LoVo (cell line): ENCODE results near the gene PPM1D.
"Not testable (repeated sequence)": the region's sequence is repeated elsewhere in the genome, so short reads cannot be mapped to it uniquely, and the experiment has no call there.

Experiments
- DNase-seq: peaks from one replicate; pipeline ENCODE4 v3.0.0-alpha.2; 2016; ENCODE audit warnings: low spot score

PPM1D gene

GRCh38 chr17:60674637-60675036, 74.6 kb downstream of the PPM1D start:
- not testable (repeated sequence) for DNase-seq

GRCh38 chr17:60675997-60676396, 76.0 kb downstream of the PPM1D start:
- no peak for DNase-seq

GRCh38 chr17:60676758-60677307, 76.8 kb downstream of the PPM1D start:
- no peak for DNase-seq

GRCh38 chr17:60677308-60678117, 77.5 kb downstream of the PPM1D start, which contains the start of gene BCAS3:
Gene BCAS3, plus strand, starts transcription at chr17:60677851.
- DNase-seq, result peak; percentile 100

- peak; percentile 8 for DNase-seq
Observed at GRCh38 chr17:60678118-60678444, 78.1 kb downstream of the PPM1D start.

- DNase-seq, result no peak
Observed at GRCh38 chr17:60679287-60679686, 79.3 kb downstream of the PPM1D start.

GRCh38 chr17:60680754-60681153, 80.8 kb downstream of the PPM1D start:
- no peak for DNase-seq

- no peak for DNase-seq
Observed at GRCh38 chr17:60685437-60685836, 85.4 kb downstream of the PPM1D start.

- no peak for DNase-seq
Observed at GRCh38 chr17:60695960-60696359, 96.0 kb downstream of the PPM1D start.

- no peak for DNase-seq
Observed at GRCh38 chr17:60699090-60699489, 99.1 kb downstream of the PPM1D start.

- no peak for DNase-seq
Observed at GRCh38 chr17:60704170-60704569, 104.2 kb downstream of the PPM1D start.

- DNase-seq, result no peak
Observed at GRCh38 chr17:60712675-60713074, 112.7 kb downstream of the PPM1D start.

GRCh38 chr17:60713608-60714007, 113.6 kb downstream of the PPM1D start:
- no peak for DNase-seq
